HG03139 (cell line): ENCODE results near the gene PTCD2.
"Not testable (repeated sequence)": the region's sequence is repeated elsewhere in the genome, so short reads cannot be mapped to it uniquely, and the experiment has no call there.

Experiments
- ATAC-seq: cut with Tn5 transposase; IDR thresholded peaks from one replicate; pipeline ENCODE4 v1.9.1; 2021; ENCODE audit not compliant: unreplicated experiment

Gene PTCD2

DNA sequence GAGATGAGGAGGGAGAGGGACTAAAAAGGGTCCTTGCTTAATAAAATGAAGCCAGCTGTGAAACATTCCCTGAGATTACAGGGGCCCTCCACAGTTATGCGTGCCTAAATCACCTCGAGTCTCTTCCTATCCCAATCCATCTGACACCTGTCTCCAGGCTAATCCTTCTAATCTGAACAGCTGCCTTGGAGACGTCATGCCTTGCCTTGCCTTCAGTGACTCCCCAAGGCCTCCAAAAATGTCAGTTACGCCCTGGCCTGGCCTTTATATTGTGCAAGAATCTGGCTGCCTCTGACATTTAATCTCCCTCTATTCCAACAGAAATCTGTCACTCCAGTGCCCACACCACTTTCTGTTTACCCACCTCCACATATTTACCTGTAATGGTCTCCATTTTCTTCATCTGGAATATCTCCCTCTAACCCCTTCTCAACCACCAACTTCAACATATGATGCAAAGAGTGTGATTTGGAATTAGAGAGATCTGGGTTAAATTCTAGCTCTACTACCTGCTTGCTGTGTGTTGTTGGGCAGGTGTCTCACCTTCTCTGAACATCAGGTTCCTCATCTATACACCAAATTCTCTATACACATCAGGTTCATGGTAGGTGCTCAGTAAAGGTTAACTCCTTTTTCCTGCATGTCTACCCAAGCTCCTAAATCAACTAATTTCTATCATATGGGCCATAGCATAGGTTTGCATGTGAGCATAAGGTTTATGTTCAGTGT, 57.9 kb downstream of the PTCD2 start:
- ATAC-seq = no peak

DNA sequence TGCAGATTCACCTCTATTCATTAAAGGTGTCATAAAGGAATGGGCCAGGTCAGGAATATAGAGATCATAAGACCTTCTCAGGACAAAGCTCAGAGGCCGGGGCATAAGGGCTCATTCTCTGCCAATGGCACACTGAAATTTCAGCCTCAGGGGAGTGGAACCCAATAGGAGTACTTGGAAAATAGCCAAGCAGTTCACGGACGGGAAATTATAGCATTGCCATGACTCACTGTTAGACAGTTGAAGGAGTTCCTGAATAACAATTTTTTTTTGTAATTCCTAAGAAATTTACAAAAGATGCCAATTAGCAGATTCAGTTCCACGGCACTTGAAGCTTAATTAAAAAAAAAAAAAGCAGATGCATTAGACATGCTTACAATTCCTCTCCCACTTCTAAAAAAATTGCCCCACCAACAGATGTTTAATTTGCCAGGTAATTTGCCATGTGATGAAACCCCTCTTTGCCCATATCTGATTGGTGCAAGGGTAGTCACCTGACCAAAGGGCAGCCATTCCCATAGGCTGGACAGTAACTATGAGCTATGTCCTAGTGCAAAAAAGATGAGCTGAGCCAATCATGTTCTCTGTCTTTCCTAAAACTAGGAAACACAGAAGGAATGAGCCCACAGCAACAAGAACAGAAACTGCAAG, 58.6 kb downstream of the PTCD2 start:
- ATAC-seq = no peak

DNA sequence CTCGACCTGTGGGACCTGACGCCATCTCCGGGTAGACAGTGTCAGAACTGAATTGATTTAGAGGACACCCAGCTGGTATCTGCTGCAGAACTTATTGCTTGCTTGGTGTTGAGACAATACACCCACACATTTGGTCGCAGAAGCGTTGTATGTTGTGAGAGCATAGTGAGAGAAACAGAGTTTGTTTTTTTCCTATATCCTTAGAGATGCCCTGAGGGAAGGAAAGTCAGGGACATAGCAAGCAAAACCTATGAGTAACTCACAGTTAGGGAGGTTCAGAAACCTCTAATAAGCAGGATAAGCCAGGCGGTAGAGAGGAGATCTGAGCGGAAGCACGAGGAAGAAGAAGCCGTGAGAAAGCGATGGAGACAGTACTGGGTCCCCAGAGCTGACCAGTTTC, 59.8 kb downstream of the PTCD2 start:
- no peak for ATAC-seq

DNA sequence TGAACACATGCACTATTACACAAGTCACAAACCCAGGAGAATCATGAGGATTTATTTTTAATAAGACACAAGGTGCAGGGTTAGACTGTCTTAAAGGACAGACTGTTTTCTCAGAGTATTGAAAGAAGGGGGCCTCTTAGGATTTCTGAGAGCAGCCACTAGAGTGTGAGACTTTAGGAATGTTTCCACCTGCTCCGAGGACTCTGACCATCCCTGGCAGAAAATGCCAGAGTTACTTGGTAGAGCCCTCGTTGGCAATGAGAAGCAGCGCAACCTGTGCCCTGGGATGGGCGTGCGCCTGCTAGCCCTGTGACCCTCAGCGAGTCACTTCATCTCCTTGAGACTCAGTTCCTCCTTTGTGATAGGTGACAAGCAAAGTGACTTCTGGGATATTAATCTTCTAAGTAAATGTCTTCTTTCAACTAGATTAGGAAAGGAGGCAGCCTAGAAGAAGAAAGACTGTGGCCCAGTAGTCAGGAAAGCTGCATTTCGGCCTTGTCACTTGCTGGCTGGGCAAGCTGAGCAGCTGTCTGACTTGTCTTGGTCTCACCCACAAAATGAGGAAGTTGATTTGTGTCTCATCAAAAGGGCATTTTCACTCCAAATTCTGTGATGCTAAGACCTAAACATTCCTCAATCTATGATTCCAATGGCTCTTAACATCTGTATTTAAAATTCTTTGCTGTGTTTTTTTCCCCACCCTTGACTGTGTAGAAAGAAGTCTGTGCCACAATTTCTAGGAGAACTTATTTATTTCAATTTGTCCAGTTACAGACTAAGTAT, 60.5 kb downstream of the PTCD2 start:
- no peak for ATAC-seq

DNA sequence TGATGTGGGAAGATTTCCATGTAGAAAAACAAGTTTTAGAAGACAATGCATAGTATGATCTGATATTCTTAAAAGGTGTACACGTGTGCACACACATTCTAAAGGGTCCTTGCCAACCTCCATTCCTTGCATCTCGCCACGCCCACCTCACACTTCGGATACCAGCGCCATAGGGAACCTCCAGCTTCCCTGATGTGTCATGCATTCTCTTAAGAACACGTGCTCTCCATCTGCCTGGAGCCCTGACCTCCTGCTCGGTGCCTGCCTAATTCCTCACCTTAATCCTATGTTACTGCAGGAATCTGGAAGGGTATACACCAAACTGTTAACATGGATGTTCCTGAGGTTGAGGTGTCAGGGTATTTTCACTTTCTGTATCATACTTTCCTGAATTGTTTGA, 63.1 kb downstream of the PTCD2 start:
- no peak for ATAC-seq

DNA sequence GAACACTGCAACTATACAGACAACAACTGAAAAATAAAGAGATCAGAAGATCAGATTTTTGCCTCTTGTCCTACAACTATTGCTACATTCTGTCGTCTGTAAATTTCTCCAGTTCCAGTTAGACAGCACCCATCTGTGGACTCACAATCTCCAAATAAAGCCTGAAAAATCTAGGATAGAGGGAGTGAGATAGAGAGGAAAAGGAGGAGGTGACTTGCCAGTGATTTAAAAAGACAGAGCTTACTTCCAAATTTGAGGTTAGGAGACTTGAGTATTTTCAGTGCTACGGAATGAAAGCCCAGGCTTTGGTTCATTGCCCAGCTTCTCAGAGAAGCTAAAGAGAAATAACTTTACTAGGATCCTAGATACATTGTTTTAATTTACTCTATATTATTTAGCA, 63.6 kb downstream of the PTCD2 start:
- no peak for ATAC-seq

DNA sequence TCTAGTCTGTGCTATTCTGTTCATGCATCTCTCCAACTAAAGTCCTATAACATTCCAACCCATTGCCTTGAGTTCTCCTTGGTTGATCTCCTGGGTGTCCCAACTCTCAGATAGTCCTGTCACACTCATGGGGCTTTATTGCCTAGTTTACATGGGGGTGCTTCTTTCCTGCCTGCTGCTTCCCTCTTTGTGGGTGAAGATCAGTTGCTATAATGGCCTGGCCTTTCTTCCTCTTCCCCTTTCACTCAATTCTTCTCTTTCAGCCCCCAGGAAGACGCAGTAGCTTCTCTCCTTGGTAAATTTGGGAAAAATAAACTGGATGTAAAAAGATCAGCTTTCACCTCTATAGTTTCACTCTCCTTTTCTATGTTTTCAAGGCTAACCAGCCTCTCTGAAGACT, 66.5 kb downstream of the PTCD2 start:
- no peak for ATAC-seq

DNA sequence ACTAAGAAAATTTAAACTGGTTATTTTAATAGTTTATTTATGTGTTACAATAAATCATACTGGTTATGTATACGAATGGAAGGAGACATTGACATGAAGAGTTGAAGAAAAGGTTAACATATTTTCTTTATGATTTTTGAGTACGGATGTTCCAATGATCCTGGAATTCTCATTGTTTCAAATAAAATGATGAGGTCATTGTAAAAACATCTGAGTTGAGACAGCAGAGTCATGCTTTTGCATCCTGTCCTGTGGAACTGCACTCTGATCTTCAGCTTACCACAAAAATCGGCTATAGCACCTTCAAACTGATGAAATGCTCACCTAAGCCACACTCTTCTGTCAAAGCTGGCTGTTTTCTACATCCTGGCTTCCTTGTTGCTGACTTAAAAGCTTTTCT, 67.8 kb downstream of the PTCD2 start:
- no peak for ATAC-seq

DNA sequence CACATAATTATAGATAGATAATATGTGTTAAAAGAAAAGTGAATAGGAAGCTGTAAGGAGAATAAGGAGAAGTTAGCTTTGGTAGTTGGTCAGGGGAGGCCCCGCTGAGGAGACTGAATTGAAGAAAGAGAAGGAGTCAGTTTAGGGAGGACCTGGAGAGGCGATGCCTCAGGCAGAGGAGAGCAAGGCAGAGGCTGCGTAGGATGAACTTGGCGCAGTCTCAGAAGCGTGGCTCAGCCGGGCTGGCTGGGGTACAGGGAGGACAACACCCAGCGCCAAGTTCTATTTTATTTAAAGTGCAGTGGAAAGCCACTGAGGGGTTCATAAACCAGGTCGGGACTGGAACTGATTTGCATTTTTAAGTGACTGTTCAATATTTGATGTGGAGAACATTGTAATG, 68.5 kb downstream of the PTCD2 start:
- no peak for ATAC-seq

DNA sequence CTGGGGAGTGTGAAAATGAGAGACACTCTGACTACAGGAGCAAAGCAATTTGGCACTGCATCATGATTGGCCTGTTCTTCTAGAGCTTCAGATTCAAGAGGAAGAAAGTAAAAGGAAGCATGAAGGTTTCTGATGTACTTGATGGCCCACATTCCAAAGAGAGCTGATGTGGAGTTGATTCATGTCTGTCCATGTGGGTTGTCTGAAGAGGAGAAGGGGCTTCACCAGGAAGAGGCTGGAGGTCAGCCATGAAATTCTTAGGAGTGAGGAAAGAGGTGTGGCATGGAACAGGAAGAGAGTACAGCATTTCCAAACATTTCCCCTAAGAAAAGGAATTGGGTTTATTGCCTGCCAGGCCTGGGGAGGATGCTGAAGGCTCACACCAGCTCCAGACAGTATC, 70.7 kb downstream of the PTCD2 start:
- no peak for ATAC-seq

DNA sequence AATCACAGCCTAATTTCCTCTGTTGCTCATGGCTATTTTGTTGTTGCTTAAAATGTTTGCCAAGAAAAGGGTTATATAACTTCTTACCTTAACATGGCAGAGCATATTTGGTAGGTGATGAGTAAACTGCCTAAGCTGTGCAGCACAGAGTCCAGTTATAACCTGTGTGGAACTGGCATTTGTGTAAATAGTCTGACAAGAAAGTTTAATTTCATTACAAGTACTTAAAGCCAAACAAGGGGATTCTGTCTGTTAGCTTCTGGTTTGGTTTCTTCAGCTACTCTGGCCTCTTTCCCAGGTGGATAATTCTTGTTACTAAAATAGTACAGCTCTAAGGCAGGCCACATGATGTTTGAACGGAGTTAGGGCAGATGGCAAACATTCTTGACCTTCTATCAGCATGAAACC, 72.2 kb downstream of the PTCD2 start:
- ATAC-seq = no peak

DNA sequence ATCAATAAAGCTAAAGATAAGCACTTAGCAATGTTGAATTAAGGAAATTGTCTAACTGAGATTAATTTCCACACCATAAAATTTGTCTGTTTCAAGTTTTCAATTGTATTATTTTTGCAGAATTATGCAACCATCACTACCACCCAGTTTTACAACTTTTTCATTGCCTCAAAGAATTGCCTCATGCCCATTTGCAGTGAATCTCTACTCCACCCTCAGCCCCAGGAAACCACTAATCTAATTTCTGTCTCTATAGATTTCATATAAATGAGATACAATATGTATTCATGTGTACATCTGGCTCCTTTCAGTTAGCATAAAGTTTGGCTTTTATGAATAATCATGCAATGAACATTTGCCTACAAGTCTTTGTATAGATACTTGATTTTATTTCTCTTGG, 72.9 kb downstream of the PTCD2 start:
- ATAC-seq = no peak

DNA sequence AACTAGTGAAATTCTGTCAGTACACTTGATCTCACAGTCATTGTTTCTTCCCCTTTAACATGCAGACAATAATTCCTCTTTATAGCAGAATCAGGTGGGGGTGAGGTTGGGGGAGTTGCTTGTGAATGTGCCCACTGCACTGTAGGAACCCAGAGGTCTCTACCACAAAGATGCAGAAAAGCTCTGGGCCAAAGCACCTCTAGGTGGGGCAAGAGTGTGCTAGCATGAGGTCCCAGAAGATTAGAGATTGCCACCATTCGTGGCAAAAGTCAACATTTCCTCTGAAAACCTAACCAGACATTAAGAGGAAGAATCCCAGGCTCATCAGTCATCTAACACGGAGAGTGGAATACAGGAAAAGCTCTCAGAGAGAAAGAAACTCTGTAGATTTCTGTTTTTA, 74.5 kb downstream of the PTCD2 start:
- ATAC-seq = no peak

DNA sequence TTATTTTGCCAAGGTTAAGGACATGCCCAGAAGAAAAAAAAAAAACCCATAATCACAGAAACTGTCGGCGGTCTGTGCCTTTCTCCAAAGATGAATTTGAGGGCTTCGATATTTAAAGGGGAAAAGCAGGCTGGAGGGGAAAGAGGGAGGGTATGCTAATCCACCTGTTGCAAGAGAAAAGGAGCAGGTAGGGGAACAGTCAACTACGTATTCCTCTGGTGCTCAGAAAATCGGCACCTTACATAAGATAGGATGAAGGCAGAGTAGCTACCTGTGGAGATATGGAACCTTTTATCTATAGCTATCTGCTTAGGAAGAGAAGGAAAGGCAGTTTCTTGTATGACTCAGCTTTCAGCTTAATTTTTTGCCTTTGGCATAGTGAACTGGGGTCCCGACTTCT, 77.7 kb downstream of the PTCD2 start:
- ATAC-seq = no peak

DNA sequence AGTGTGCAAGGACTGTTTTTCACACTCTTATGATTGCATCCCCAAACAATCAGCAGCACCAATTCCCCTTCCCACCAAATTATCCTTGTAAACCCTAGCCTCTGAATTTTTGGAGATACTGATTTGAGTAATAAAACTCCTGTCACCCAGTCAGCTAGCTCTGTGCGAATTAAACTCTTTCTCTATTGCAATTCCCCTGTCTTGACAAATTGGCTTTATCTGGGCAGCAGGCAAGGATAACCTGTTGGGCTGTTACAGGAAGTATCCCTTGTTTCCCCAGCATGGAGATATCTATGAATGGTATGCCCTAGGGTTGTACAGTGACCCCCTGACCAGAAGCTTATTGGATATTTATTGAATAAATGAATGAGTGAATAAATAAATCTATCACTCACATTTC, 80.8 kb downstream of the PTCD2 start:
- no peak for ATAC-seq

DNA sequence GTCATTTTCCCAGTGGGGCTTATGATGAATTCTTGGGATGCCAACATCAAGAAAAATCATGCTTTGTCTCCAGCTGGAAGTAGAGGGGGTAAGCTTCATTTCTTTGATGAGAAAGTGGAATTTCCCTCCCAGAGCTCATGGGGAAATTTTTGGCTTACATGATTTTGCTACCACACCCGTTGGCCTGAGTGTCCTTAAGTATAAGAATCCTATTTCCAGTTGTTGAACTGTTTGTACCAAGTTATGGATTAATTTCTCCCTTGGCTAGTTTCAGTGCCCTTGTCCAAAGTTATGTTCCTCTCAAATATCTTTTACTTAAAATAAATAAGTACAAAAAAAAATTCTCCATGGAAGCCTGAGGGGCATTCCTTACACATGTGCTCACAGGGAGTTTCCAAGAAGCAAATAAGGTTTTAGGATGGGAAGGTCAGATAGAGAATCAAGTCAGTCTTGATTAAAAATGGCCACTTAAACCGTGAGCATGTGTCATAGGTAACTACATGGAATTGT, 82.3 kb downstream of the PTCD2 start:
- ATAC-seq = no peak

DNA sequence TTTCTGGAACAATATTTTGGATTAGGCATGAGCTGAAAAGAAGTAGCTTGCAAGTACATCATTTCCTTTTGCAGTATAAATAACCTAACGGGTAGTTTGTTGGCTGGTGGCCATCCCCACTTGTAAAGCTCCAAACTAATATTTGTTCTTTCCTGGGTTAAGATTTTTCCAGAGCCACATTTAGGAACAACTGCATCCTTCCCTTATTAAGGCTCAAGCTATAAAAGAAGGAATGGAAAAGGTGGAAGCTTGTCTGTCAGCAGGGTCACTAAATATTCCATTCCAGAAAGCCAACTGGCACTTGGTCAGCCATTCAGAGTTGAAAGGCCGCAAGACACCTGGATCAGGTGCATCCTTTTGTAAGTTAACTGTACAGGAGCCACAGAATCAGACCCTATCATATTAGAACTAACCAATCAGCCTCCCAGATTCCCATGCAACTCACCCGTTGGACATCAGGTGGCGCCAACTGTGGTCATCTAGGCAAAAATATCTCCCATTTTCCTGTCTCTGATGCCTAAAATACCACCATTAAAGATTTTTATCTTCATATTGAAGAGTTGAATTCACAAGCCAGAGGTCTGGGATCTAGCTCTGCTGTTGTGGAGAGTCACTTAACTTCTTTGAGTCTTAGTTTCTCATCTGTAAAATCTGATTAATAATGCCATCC, 82.9 kb downstream of the PTCD2 start:
- ATAC-seq = no peak

DNA sequence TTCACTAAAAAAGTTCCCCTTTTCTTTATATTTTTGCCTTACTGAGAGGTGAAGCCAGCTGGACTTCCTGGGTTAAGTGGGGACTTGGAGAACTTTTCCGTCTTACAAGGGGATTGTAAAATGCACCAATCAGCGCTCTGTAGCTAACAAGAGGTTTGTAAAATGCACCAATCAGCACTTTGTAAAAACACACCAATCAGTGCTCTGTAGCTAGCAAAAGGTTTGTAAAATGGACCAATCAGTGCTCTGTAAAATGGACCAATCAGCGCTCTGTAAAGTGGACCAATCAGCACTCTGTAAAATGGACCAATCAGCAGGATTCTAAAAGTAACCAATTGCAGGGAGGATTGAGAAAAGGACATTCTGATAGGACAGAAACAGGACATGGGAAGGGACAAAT, 84.6 kb downstream of the PTCD2 start:
- not testable (repeated sequence) for ATAC-seq

DNA sequence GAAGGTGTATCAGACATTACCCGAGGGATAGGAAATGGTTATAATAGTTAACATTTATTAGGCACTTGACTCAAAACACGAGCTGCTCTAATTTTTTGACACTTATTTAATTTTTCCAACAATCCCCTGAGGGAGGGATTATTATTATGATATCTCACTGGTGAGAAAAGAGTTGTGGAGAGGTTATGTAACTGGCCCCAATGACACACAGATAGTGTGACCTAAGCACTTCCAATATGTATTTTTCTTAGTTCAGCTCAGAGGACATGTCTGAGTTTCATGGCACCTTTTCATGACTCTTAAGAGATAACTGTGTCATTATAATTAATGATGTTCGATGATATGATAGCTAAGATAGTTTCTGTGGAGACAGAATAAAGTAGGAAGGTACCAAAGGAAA, 86.9 kb downstream of the PTCD2 start:
- no peak for ATAC-seq

DNA sequence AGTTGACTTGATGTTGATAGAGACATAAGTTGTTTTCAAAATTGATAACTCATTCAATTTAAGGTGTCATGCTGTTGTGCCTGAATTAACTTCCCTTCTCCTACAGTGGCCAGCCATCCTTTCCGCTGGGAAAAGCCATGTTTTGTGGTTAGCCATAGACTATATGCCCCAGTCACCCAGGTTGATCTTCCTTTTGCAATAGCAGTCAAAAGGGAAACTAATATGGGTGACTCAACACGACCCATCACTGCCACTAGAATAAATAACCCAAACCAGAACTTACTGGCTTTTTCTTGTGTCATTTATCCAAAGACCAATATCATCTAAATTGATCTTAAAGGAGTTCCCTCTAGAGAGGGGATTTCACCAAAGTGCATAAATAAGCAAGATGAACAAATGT, 87.4 kb downstream of the PTCD2 start:
- no peak for ATAC-seq

DNA sequence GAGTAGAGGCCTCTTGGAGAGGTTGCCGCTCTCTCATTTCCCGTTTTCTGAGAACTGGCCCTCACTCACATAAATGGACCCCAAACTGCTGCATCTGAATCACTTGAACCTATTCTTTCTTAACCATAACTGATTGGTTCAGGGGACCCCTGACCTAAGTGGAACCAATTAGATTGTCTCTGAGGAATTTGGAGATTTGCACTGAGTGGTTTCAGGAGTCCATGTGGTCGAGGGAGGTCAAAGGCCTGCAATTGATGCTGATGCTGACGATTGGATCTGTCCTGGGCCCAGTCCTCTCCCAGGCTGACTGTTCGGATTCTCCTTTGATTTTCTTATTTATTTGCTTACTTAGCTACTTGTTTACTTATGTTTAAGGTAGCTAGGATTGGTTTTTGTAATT, 88.0 kb downstream of the PTCD2 start:
- ATAC-seq = no peak
